Measurements from ENCODE around the gene PRSS53. TPM values are rescaled to one million over a fixed set of nuclear protein-coding genes. Genes with fewer than 3 reads are reported as not detected.

Gene PRSS53
- total RNA-seq, 1 experiment from 2014 or later, result 3.4 TPM

DNA sequence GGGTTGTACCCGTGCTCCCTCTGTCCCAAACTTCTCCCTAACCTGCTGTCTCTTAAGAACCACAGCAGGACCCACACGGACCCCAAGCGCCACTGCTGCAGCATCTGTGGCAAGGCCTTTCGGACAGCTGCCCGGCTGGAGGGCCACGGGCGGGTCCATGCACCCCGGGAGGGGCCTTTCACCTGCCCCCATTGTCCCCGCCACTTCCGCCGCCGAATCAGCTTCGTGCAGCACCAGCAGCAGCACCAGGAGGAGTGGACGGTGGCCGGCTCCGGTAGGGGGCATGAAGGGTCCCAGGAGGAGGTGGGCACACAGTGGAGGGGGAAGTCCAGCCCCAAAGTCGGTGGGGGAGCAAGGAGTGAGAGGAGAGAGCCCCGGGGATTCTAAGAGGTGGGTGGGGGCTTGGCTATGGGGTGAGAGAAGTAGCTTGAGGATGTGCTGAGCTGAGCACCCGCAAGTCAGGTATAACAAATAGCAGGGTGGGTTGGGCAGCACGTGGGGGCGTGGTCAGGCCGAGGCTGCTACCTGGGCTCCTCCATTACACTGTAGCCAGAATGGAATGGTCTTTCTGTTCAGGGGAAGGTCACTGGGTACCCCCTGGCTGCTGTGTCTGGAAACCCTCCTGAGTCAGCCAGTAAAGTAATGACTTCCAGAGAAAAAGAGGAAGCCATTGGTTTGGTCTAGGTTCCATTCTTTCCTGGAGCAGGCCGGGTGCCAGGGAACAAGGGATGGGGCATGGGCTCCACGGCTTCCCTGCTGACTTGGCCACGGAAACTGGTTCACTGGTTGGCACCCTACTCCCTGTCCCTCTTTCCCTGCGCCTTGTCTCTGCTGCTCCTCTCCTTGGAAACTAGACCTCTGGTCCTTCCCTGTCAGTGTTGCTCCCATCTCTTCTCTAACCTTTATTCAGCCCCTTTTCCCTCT, 7.1 kb downstream of the PRSS53 start:
- no peaks in the 10 kb centered on the region for H3K9me3 ChIP-seq (ENCODE audit: control insufficient read depth, insufficient read depth, low read depth, low read length)
- no peak overlapping the region for H3K27ac ChIP-seq (ENCODE audit: low read length)
- intact Hi-C loops (cut with micrococcal nuclease; ENCODE audit: unreplicated experiment) (no loop called here), in situ Hi-C loops (cut with HindIII; ENCODE audit: low pct_unique_long_range_greater_than_20kb, low sequenced_read_pairs) (no loop called here)
- H3K4me1 ChIP-seq (ENCODE audit: control insufficient read depth, insufficient read depth, low read length), result no peaks in the 10 kb centered on the region; the same call in 1 of the 2 replicates
- BruUV-seq (replicated peaks), result no TSS peak
- no peak for DNase-seq (ENCODE audit: low read depth, low spot score)
- H3K4me3 ChIP-seq (ENCODE audit: low read depth in 2 of 2, low read length in 2 of 2), result no peak overlapping the region
- POLR2A ChIA-PET, result no interaction called here
- CTCF ChIA-PET, result interaction anchor here (0.7 kb wide), 1 partner anchor 31 kb away, joined by 3 read pairs; no protein-coding TSS in a partner anchor
- no peaks in the 10 kb centered on the region; the same call in none of the 2 replicates for H3K36me3 ChIP-seq (ENCODE audit: control insufficient read depth, insufficient read depth, low read length)
- ATAC-seq, result no peak
- TF ChIP-seq, protein P1, sequence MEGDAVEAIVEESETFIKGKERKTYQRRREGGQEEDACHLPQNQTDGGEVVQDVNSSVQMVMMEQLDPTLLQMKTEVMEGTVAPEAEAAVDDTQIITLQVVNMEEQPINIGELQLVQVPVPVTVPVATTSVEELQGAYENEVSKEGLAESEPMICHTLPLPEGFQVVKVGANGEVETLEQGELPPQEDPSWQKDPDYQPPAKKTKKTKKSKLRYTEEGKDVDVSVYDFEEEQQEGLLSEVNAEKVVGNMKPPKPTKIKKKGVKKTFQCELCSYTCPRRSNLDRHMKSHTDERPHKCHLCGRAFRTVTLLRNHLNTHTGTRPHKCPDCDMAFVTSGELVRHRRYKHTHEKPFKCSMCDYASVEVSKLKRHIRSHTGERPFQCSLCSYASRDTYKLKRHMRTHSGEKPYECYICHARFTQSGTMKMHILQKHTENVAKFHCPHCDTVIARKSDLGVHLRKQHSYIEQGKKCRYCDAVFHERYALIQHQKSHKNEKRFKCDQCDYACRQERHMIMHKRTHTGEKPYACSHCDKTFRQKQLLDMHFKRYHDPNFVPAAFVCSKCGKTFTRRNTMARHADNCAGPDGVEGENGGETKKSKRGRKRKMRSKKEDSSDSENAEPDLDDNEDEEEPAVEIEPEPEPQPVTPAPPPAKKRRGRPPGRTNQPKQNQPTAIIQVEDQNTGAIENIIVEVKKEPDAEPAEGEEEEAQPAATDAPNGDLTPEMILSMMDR (IDR thresholded peaks at IDR 0.05), result no peak
- TF ChIP-seq TCF7L2 (IDR thresholded peaks at IDR 0.05; ENCODE audit: low read depth, low read length) (no peak), POLR2AphosphoS5 (IDR thresholded peaks at IDR 0.05; ENCODE audit: low read depth, low read length) (peak; percentile 52; the same call in 1 of the 2 replicates)
- H3K27me3 ChIP-seq (ENCODE audit: control insufficient read depth, insufficient read depth, low read length), result no peaks in the 10 kb centered on the region

- in situ Hi-C loops (cut with HindIII; ENCODE audit: low pct_unique_long_range_greater_than_20kb, low sequenced_read_pairs) (no loop called here), intact Hi-C loops (cut with micrococcal nuclease; ENCODE audit: unreplicated experiment) (no loop called here)
- Histone ChIP-seq H3K27ac (ENCODE audit: low read length) (no peak overlapping the region), H3K27me3 (ENCODE audit: control insufficient read depth, insufficient read depth, low read length) (no peaks in the 10 kb centered on the region), H3K36me3 (ENCODE audit: control insufficient read depth, insufficient read depth, low read length) (no peaks in the 10 kb centered on the region; the same call in none of the 2 replicates), H3K4me1 (ENCODE audit: control insufficient read depth, insufficient read depth, low read length) (no peaks in the 10 kb centered on the region; the same call in 1 of the 2 replicates), H3K9me3 (ENCODE audit: control insufficient read depth, insufficient read depth, low read depth, low read length) (no peaks in the 10 kb centered on the region), H3K4me3 (ENCODE audit: low read depth in 2 of 2, low read length in 2 of 2) (no peak overlapping the region)
- BruUV-seq (replicated peaks), result no TSS peak
- CTCF ChIA-PET, result no interaction called here
- no peak for ATAC-seq
- TF ChIP-seq REST (IDR thresholded peaks at IDR 0.05; ENCODE audit: insufficient read depth in 1 of 2, low read depth in 2 of 2, low read length in 1 of 2) (no peak), SIN3A (IDR thresholded peaks at IDR 0.05; ENCODE audit: borderline replicate concordance, insufficient read depth, low read depth, low read length) (no peak), POLR2AphosphoS5 (IDR thresholded peaks at IDR 0.05; ENCODE audit: low read depth, low read length) (no peak), TCF7L2 (IDR thresholded peaks at IDR 0.05; ENCODE audit: low read depth, low read length) (no peak)
- TF ChIP-seq, protein P1 (IDR thresholded peaks at IDR 0.05), result no peak
- POLR2A ChIA-PET, result no interaction called here
- no peak for DNase-seq (ENCODE audit: low read depth, low spot score)
These were observed 7.9 kb downstream of the PRSS53 start for GRCh38 chr16:31080756-31081419.
